Measurements from ENCODE around the gene ZC3H6. TPM values are rescaled to one million over a fixed set of nuclear protein-coding genes. Genes with fewer than 3 reads are reported as not detected.

ZC3H6 gene
- total RNA-seq, 1 experiment from 2014 or later = 5.3 TPM

GRCh38 chr2:112256654-112257053, 18.7 kb upstream of the ZC3H6 start:
- BruUV-seq (replicated peaks) = no TSS peak
- no peak for ATAC-seq
- H3K27me3 ChIP-seq (ENCODE audit: control insufficient read depth, insufficient read depth, low read length) = no peaks in the 10 kb centered on the region
- TF ChIP-seq POLR2AphosphoS5 (IDR thresholded peaks at IDR 0.05; ENCODE audit: low read depth, low read length) (no peak), SIN3A (IDR thresholded peaks at IDR 0.05; ENCODE audit: borderline replicate concordance, insufficient read depth, low read depth, low read length) (no peak), TCF7L2 (IDR thresholded peaks at IDR 0.05; ENCODE audit: low read depth, low read length) (no peak), REST (IDR thresholded peaks at IDR 0.05; ENCODE audit: insufficient read depth in 1 of 2, low read depth in 2 of 2, low read length in 1 of 2) (no peak)
- TF ChIP-seq, protein P1, sequence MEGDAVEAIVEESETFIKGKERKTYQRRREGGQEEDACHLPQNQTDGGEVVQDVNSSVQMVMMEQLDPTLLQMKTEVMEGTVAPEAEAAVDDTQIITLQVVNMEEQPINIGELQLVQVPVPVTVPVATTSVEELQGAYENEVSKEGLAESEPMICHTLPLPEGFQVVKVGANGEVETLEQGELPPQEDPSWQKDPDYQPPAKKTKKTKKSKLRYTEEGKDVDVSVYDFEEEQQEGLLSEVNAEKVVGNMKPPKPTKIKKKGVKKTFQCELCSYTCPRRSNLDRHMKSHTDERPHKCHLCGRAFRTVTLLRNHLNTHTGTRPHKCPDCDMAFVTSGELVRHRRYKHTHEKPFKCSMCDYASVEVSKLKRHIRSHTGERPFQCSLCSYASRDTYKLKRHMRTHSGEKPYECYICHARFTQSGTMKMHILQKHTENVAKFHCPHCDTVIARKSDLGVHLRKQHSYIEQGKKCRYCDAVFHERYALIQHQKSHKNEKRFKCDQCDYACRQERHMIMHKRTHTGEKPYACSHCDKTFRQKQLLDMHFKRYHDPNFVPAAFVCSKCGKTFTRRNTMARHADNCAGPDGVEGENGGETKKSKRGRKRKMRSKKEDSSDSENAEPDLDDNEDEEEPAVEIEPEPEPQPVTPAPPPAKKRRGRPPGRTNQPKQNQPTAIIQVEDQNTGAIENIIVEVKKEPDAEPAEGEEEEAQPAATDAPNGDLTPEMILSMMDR (IDR thresholded peaks at IDR 0.05) = no peak
- intact Hi-C loops (cut with micrococcal nuclease; ENCODE audit: unreplicated experiment) = loop anchor here (10.0 kb wide), 1 partner anchor 132 kb away; no protein-coding TSS in a partner anchor
- in situ Hi-C loops (cut with HindIII; ENCODE audit: low pct_unique_long_range_greater_than_20kb, low sequenced_read_pairs) = no loop called here
- H3K9me3 ChIP-seq (ENCODE audit: control insufficient read depth, insufficient read depth, low read depth, low read length) = no peaks in the 10 kb centered on the region
- no peaks in the 10 kb centered on the region; the same call in 1 of the 2 replicates for H3K36me3 ChIP-seq (ENCODE audit: control insufficient read depth, insufficient read depth, low read length)
- CTCF ChIA-PET = no interaction called here
- H3K4me3 ChIP-seq (ENCODE audit: low read depth in 2 of 2, low read length in 2 of 2) = no peak overlapping the region
- H3K4me1 ChIP-seq (ENCODE audit: control insufficient read depth, insufficient read depth, low read length) = peaks cover 15% of the 10 kb centered on the region
- H3K27ac ChIP-seq (ENCODE audit: low read length) = no peak overlapping the region
- no peak for DNase-seq (ENCODE audit: low read depth, low spot score)
- POLR2A ChIA-PET = no interaction called here

GRCh38 chr2:112257575-112257974, 17.8 kb upstream of the ZC3H6 start:
- intact Hi-C loops (cut with micrococcal nuclease; ENCODE audit: unreplicated experiment) = loop anchor here (10.0 kb wide), 1 partner anchor 133 kb away; no protein-coding TSS in a partner anchor
- H3K4me3 ChIP-seq (ENCODE audit: low read depth in 2 of 2, low read length in 2 of 2) = no peak overlapping the region
- DNase-seq (ENCODE audit: low read depth, low spot score) = no peak
- BruUV-seq (replicated peaks) = no TSS peak
- no peak overlapping the region for H3K27ac ChIP-seq (ENCODE audit: low read length)
- POLR2A ChIA-PET = no interaction called here
- CTCF ChIA-PET = no interaction called here
- peaks cover 15% of the 10 kb centered on the region for H3K4me1 ChIP-seq (ENCODE audit: control insufficient read depth, insufficient read depth, low read length)
- TF ChIP-seq TCF7L2 (IDR thresholded peaks at IDR 0.05; ENCODE audit: low read depth, low read length) (no peak), REST (IDR thresholded peaks at IDR 0.05; ENCODE audit: insufficient read depth in 1 of 2, low read depth in 2 of 2, low read length in 1 of 2) (no peak), SIN3A (IDR thresholded peaks at IDR 0.05; ENCODE audit: borderline replicate concordance, insufficient read depth, low read depth, low read length) (no peak), POLR2AphosphoS5 (IDR thresholded peaks at IDR 0.05; ENCODE audit: low read depth, low read length) (no peak)
- TF ChIP-seq, protein P1 (IDR thresholded peaks at IDR 0.05) = no peak
- no peaks in the 10 kb centered on the region for H3K27me3 ChIP-seq (ENCODE audit: control insufficient read depth, insufficient read depth, low read length)
- in situ Hi-C loops (cut with HindIII; ENCODE audit: low pct_unique_long_range_greater_than_20kb, low sequenced_read_pairs) = no loop called here
- no peaks in the 10 kb centered on the region; the same call in 1 of the 2 replicates for H3K36me3 ChIP-seq (ENCODE audit: control insufficient read depth, insufficient read depth, low read length)
- ATAC-seq = no peak
- H3K9me3 ChIP-seq (ENCODE audit: control insufficient read depth, insufficient read depth, low read depth, low read length) = no peaks in the 10 kb centered on the region

All from Panc1 (cell line).